GM18873 (cell line): ENCODE results near the gene EHD4.

Source experiments
- ATAC-seq: cut with Tn5 transposase; IDR thresholded peaks from one replicate; pipeline ENCODE4 v1.9.1; 2021; ENCODE audit warnings: mild to moderate bottlenecking, moderate library complexity, moderate number of reproducible peaks; ENCODE audit not compliant: unreplicated experiment, low FRiP score

Gene EHD4

DNA sequence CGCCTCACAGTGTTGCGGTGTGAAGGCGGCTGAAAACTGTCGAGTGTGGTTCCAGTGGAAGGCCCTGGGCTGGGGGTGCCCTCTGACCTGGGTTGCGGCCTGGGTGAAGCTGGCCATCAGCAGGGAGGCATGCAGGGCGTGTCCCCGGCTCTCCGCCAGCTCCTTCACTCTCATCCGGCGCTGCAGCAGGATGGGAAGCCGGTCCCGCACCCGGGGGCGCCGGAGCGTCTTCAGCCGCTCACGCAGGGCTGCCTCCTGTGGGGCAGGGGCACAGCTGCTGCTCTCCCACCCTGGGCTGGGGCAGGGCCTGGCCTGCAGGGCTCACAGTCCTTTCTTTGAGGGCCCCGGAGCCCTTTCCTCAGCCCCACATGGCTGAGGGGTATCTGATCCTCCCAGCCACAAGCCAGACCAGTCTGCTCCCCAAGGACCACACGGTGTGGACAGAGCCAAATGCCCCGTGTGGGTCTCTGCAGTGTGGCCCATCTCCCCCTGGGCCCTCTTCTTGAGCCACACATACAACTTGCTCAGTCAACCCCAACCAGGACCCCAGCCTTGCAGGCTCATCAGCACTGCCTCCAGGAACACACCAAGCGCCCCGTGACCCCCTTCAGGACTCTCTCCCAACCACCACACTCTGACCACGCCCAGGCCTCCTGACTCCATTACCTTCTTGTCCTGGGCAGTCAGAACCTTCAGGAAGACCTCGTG, 105.3 kb downstream of the EHD4 start:
- no peak for ATAC-seq

DNA sequence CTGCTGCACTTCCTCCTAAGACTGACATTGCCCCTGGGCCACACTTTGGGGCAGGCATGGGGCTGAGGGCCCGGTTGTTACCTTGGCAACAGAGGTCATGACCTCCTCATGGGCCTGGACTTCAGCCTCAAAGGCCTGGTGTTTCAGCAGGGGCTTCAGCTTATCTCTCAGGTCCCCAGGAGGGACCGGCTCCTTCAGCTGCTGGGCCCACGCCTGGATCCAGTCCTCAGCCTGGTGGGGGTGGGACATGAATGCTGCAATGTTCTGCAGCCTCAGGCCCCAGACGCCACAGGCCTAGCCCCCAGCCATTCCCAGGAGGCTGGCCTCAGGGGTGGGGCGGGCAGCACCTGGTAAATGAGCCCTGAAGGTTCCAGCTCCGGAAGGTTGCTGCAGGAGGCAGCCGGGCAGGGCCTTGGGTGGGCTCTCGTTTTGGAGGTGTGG, 106.1 kb downstream of the EHD4 start:
- ATAC-seq, result no peak

DNA sequence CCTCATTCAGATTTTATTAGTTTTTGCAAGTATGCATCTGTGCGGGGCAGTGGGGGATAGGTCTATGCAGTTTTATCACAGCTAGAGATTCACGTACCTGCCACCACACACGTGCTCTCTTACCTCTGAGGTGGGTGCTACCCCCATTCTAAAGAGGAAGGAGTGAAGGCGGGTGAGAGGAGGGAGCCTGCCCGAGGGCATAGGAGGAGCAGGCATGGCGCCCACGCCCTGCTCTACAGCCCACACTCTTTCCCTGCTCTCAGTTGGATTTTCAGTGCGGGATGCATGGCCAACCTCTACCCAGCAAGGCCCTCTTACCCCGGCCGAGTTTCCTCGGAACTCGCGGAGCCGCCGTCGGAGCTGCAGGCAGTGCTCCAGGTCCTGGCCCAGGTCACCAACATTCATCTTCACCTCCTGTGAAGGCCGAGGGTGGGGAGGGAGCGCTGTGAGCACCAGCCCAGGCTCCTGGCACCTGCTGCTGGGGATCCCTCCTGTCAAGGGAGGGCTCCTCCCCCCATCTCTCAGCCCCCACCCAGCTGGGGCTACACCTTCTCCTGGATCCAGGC, 106.8 kb downstream of the EHD4 start:
- ATAC-seq, result no peak

DNA sequence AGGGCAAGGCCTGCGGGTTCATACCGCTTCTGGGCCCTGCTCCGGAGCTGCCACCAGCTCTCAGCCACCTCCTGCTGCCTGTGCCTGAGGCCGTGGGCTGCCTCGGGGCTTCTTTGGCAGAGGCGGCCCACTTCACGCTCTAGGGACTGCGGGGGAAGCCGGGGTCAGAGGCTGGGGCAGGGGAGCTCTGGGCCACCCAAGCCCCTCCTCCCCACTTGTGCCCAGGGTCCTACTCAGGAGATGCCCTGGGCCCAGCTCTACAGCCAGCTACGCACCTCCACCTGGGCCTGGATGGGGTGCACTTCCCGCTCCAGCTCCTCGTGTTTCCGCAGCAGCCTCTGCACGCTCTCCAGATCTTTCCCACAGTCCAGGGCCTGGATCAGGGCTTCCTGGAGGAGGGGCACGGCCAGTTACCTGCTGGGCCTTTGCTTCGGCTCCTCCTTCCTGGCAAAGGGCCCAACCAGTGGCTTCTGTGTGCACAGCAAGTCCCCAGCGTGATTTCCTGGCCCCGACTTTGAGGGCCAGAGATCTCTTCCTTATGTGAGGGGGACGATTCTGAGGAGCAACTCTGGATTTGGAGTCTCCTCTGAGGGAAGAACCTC, 109.7 kb downstream of the EHD4 start:
- ATAC-seq, result no peak

DNA sequence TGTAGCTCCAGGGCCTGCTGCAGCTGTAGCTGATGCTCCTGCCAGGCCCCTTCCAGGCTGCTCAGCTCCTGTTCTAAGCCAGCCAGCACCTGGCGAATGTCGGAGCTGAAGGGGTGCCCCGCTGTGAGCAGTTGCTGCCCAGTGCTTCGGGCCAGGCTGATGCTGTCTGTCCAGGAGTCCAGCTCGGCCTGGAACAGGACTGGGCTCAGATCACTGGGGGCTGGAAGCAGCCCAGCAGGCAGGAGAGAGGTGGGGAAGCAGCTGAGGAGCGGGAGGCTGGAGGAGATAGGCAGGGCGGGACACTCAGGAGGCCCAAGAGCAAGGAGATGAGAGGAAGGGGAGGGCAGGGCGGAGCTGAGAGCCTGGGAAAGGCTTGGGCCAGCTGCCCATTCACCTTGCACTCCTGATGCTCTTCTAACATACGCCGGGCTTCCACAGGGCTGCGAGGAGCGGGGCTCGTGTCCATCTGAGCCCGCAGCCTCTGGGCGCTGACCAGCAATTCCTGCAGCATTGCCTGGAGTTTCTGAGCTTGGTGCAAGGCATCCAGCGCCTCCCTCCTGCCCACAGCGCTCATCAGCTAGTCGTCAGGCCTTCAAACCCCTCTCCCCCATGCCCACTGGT, 110.5 kb downstream of the EHD4 start:
- no peak for ATAC-seq

DNA sequence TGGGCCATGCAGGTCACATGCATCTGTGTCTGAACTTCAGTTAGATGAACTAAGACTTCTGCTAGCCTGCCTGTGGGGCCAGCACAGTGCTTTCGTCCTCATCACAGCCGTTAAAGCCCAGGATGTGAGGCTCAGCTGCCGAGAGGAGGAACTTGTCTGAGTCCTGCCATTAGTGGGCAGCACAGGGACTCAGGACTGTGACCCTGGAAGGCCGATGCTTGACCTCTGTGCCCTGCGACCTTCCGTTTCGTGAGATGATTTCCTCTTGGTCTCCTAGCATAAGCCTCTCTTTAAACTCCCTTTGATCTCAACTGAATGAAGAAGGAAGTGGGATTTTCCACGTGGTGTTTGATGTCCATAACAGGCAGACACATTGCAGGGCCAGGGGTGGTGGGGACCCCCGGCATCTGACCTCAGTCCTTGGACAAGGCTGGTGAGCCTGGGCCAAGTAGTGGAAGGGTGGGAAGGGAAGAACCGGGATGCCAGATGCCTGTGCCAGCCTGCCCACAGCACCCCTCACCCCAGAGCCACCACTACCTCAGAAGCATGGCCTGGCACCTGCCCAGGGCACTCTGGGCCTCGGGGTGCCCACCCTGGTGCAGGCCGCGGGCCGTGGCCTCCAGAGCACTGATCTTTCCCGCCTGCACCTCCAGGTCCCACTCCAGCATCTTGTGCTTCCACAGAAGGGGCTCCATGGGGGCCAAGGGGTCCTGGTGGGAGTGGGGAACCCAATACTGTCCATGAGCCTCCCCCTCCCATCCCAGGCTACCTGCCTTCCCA, 112.1 kb downstream of the EHD4 start:
- ATAC-seq, result no peak

DNA sequence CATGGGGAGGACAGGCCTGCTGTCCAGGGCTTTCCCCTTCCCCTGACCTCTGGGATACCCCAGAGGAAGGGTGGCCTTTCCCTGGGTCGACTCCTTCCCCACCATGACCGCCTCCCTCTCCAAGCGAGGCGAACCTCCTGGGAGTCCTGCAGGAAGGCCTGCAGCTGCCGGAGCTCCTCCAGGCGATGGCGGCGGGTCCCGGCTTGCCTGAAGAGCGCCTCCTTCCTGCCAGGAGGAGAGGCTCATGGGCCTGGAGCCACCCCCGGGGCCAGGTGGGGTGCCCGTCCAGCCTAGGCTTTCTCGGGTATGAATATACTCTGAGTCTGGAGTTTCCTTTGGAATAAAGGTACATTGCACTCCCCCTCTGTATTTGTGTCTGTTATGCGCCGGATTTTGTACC, 113.6 kb downstream of the EHD4 start:
- ATAC-seq, result no peak

DNA sequence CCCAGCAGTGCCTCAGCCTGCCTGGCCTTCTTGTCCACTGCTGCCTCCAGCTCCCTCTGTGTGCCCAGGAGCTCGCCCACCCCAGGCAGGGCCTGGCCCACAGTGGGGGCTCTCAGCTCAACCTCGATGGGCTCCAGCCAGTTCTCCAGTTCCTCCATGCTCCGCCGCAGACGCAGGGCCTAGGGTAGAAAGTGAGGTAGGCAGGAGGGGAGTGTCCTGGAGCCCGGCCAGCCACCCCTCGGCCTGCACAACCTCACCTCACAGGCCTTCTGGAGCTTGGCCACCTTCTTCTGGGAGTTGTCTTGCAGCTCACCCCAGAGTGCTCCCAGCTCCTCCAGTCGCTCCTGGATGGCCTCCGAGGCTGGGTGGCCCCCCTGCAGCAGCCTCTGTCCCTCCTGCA, 115.0 kb downstream of the EHD4 start:
- ATAC-seq, result no peak

DNA sequence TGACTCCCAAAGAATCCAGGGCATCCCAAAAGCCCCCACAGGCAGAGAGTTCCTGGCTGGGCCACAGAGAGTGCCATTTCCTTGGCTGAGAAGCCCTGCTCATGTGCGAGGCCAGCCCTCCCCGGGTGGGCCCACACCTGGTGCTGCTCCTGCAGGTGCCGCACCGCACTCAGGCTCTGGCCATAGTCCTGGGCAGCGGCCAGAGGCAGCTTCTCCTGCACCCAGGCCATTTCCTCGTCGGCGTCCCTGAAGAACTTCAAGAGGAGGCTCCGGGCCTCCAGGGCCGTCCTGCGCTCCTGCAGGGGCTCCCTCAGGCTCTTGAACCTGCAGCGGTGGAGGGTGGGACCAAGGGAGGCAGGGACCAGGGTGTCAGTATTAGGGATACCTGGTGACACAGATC, 115.6 kb downstream of the EHD4 start:
- ATAC-seq, result no peak

DNA sequence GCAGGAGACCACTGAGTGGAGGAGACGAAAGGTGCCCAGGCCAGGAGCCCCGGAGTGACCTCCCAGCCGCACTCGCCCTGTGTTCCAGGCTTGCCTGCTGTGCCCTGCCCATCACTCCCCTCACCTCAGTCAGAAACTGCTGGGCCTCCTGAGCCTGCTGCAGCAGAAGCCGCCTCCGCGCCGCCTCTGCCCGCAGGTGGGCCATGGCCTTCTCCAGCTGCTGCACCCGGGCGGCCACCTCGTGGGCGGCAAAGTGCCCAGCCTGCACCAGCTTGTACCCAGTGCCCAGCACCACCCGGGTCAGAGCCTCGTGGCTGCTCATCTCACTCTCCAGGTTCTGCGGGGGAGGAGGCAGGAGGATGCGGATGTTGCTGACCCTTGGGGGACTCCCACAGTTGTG, 116.1 kb downstream of the EHD4 start:
- no peak for ATAC-seq

DNA sequence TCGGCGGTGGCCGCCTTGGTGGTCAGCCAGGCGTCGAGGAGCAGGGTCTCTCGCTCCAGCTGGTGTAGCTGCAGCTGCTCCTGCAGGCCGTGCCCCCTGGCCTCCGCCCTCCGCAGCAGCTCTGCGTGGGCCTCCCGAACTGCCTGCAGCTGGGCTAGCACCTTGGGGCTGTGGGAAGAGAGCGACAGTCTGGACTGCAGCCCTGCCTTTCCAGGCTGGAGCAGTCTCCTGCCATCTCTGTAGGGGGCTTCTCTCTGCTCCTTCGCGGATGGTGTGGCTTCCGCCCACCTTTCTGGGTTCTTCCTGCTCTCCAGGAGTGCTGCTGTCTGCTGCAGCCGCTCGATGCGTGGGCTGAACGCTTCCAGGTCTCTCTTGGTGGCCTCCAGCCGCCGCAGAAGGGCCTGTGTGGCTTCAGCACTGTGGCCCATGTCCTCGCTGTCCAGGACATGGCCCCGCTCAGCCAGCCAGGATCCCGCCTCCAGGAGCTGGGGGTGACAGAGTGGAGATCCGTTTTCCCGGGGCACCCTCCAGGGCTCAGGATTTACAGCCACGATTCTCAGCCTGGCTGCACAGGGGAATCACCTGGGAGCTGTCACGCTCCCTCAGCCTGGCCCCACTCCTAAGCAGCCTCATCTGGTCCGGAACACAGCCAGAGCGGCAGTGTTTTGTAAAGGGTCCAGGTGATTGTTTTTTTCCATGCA, 116.9 kb downstream of the EHD4 start:
- ATAC-seq, result no peak

DNA sequence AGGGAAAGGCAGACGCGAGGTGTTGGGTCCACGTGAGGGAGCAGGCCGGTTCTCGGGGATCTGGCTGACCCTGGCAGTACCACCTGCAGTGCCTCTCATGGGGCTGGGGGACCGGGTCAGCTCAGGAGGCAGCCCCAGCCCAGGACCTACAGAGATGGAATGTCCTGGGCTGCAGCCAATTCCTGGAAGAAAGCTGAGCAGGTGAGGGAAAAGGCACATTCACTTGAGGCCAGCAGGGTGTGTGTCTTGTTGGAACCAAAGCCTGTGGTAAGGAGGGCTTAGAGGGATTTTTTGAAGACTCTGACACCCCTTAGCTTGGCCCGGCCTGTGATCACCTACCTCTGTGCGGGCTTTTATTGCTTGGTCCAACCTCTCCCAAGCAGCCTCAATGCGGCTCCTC, 117.9 kb downstream of the EHD4 start:
- no peak for ATAC-seq

DNA sequence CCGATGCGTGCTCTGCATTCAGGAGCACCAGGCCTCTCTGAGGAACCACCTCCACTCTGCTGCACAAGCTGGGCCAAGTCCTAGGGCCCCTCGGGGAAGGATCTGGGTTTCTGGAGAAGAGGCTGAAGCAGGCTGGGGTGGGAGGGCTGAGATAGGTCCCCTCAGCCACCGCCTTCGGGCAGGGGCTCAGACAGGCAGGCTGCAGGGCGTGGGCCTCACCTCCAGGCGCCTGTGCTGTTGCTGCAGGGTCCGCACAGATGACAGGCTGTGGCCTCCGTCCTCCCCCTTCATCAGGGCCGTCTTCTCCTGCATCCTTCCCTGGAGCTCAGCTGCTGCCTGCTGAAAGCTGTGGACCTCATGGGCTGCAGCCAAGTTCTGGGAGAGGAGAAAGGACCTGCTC, 118.5 kb downstream of the EHD4 start:
- no peak for ATAC-seq

DNA sequence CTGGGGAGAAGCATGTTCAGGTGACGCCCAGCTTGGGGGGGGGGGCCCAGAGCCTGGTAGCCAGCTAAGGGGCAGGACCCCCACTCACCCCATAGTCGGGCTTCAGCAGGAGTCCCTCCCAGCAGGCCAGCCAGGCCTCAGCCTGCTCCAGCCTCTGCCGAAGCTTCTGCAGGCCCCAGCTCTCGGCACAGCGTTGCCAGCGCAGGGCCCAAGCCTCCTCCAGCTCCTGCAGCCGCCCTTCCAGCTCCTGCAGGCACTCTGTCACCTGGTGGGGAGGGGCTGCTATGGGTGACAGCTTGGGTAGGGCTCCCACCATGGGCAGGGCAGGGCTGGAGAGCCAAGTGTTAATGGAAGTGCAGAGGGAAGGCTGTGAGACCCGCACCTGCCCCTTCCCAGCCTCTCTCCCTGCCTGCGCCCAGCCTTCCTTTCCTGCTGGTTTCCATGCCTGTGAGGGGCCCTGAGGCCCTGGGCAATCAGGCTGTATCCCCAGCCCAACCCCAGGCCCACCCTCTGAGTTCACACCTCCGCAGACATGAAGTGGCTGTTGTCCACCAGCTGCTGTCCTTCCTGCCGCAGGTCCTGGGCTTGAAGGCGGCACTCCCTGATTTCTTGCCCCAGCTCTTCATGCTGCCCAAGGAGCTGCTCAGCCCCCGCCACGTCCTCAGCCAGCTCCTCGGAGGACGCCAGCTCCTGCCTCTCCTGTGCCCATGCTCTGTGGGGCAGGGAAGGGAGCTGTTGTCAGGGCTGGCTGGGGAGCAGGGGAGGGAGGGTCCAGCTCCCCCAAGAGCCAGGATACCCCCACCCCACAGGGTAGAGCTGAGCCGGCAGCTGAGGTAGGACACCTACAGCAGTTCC, 119.4 kb downstream of the EHD4 start:
- no peak for ATAC-seq

DNA sequence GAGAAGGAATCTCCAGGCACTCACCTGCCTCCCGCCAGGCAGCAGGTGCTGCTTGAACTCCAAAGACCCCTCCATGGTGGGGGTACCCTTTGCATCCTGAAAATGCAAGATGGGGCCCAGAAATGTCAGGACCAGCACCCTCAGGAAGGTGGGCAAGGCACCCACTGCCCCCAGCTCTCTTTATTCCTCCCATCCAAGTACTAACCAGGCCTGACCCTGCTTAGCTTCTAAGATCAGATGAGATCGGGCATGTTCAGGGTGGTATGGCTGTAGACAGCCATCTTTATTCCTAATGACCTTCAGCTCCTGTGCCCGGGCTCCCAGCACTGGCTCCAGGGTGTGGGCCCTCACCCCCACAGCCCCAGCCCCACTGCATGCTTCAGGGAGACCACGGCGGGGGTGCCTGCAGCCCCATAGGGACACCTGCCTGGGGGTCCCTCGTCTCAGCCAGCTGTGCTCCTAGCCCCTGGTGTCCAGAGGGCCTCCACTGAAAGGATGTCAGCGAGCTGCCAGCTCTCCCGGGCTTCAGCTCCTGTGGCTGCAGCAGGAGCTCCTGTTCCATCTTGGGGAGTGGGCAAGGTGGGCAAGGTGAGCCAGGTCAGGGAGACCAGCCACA, 120.5 kb downstream of the EHD4 start:
- no peak for ATAC-seq

DNA sequence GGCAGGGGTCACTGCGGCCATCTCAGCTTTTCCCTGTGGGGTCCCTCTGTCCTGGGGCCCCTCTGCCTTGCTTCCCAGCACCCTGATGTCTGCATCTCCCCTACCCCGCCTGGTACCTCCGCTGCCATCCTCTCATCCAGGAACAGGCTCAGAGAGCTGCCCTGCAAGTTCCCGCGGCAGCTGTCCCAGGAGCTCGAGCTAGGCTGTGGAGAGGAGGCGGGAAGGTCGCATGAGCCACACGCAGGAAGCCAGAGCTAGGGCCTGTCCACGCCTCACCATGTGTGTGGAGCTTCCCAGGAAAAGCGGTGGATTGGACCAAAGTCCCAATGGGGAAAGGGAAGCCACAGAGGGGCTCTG, 121.2 kb downstream of the EHD4 start:
- no peak for ATAC-seq

DNA sequence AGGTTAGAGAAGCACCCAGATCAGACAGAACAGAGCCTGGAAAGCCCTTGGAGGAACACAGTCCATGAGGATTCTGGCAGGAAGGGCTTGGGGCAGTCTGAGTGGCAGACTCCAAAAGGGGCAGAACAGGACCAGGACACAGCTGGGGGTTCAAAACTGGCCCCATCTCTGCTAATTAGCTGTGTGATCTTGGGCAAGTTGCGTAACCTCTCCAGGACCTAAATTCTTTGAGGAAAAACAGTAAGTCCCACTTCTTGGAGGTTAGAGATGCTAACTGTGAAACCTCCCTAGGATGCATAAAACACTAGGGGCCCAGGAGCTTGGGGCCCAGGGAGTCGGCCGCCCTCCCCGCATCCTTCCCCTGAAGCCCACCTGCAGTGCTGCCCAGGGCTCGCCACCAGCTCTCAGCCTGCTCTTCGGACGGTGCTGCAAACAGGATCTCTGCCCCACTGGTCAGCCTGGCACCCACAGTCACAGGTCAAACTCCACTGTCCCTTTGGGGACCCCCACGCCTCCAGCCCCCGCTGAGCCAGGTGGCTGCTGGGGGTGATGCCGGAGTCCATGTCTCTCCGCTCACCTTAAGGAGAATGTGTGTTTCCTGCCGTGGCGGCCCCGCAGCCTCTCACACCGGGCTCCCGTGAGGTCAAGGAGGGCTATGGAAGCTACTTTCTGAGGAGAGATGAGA, 121.7 kb downstream of the EHD4 start:
- no peak for ATAC-seq

DNA sequence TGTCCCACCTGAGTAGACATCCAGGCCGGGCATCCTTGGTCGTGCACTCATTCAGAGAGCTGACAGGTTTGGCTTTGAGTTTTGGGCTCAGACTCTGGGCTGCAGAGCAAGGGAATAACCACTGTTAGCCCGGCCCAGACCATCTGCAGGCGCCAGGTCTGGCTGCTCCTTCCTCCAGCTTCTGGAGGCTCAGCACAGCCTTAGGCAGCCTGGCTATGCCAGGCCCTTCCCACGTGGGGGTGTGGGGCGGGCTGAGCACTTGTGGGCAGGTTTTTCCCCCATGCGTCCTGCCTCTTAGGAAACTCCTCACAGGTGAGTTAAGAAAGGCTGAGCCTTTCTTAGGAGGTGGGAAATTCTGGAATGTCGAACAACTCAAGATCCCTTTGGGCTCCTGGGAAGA, 122.5 kb downstream of the EHD4 start:
- ATAC-seq, result no peak

DNA sequence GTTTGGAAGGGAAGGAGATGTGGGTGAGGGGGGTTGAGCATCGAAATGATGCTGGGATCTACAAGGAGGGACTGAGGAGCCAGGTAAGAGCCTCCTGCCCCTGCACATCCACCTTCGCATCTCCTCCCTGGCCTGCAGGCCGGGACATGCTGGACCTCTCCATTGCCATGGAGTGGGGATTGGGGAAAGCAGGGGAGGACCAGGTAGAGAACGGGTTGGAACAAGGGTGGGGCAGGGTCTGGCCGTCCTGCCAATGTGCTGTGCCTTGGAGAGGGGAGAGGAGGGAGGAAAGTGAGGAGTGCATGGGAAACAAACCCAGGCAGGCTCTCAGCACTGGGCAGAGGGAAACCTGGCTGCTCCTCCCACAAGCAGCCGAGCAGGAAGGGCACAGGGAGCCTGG, 123.2 kb downstream of the EHD4 start:
- ATAC-seq, result no peak
